ENCODE measurements around the gene C6orf118. TPM values are rescaled to one million over a fixed set of nuclear protein-coding genes. Genes with fewer than 3 reads are reported as not detected.

Gene C6orf118
- total RNA-seq, 2 experiments from 2014 or later = not detected

DNA sequence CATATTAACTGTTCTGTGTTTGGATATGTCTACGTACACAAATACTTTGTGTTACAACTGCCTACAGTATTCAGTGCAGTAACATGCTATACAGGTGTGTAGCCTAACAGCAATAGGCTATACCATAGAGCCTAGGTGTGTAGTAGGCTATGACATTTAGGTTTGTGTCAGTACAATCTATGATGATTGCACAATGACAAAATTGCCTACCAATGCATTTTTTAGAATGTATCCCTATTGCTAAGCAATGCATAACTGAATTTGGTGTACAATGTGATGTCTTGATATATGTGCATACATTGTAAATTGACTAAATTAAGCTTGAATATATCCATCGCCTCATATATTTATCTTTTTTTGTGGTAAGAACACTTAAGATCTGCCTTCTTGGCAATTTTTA, 48.9 kb downstream of the C6orf118 start:
- Mint-ChIP-seq H3K4me1 (ENCODE audit: low read depth) (no peaks in the 10 kb centered on the region), H3K4me3 (no peak overlapping the region), H3K27ac (no peak overlapping the region), H3K36me3 (ENCODE audit: low read depth) (no peaks in the 10 kb centered on the region), H3K9me3 (peaks cover 10% of the 10 kb centered on the region), H3K27me3 (no peaks in the 10 kb centered on the region)
- H3K4me3 ChIP-seq (ENCODE audit: low read length) = no peak overlapping the region
- TF ChIP-seq, protein P1, sequence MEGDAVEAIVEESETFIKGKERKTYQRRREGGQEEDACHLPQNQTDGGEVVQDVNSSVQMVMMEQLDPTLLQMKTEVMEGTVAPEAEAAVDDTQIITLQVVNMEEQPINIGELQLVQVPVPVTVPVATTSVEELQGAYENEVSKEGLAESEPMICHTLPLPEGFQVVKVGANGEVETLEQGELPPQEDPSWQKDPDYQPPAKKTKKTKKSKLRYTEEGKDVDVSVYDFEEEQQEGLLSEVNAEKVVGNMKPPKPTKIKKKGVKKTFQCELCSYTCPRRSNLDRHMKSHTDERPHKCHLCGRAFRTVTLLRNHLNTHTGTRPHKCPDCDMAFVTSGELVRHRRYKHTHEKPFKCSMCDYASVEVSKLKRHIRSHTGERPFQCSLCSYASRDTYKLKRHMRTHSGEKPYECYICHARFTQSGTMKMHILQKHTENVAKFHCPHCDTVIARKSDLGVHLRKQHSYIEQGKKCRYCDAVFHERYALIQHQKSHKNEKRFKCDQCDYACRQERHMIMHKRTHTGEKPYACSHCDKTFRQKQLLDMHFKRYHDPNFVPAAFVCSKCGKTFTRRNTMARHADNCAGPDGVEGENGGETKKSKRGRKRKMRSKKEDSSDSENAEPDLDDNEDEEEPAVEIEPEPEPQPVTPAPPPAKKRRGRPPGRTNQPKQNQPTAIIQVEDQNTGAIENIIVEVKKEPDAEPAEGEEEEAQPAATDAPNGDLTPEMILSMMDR (IDR thresholded peaks at IDR 0.05) = no peak
- ChIA-PET CTCF (no interaction called here), POLR2A (no interaction called here)
- H3K36me3 ChIP-seq (ENCODE audit: insufficient read depth, low read length) = no peaks in the 10 kb centered on the region
- H3K27ac ChIP-seq (ENCODE audit: low read depth in 1 of 2, low read length in 2 of 2) = no peak overlapping the region
- intact Hi-C loops (cut with DNase I, micrococcal nuclease) = no loop called here
- H3K4me1 ChIP-seq (ENCODE audit: insufficient read depth, low read length) = no peaks in the 10 kb centered on the region
- ATAC-seq (ENCODE audit: poor library complexity) = no peak
- no peaks in the 10 kb centered on the region for H3K27me3 ChIP-seq (ENCODE audit: control insufficient read depth in 1 of 2, insufficient read depth in 2 of 2, low read length in 2 of 2)
- H3K9me3 ChIP-seq (ENCODE audit: control insufficient read depth in 1 of 2, insufficient read depth in 1 of 2, low read length in 2 of 2) = peaks cover 19 to 23% of the 10 kb centered on the region in 2 experiments
- no peak for DNase-seq

DNA sequence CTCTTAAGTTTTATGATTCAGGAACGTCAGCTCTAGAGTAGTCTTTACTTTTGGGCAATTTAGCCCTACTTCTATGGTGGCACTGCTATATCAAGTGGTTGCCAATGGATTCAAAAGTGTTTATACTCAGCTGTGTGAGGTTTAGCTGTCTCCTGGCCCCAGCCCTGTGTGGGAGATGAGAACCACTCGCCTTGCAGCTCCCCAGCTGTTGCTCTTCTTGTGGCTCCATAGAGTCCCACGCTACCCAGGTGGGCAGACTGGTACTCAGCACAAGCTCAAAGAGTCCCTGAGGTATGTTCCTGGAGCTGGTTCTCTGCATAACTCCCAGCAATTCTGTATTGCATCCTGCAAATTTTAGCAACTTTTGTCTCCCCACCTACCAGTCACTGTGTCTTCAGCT, 59.6 kb downstream of the C6orf118 start:
- Mint-ChIP-seq H3K9me3 (peaks cover 2% of the 10 kb centered on the region), H3K27ac (no peak overlapping the region), H3K4me3 (no peak overlapping the region), H3K4me1 (ENCODE audit: low read depth) (no peaks in the 10 kb centered on the region), H3K36me3 (ENCODE audit: low read depth) (no peaks in the 10 kb centered on the region), H3K27me3 (no peaks in the 10 kb centered on the region)
- ATAC-seq (ENCODE audit: poor library complexity) (no peak), DNase-seq (no peak)
- no peak overlapping the region for H3K27ac ChIP-seq (ENCODE audit: low read depth in 1 of 2, low read length in 2 of 2)
- no peak overlapping the region for H3K4me3 ChIP-seq (ENCODE audit: low read length)
- ChIA-PET POLR2A (no interaction called here), CTCF (no interaction called here)
- H3K27me3 ChIP-seq (ENCODE audit: control insufficient read depth in 1 of 2, insufficient read depth in 2 of 2, low read length in 2 of 2) = no peaks in the 10 kb centered on the region
- no peaks in the 10 kb centered on the region for H3K4me1 ChIP-seq (ENCODE audit: insufficient read depth, low read length)
- TF ChIP-seq, protein P1 (IDR thresholded peaks at IDR 0.05) = no peak
- H3K36me3 ChIP-seq (ENCODE audit: insufficient read depth, low read length) = no peaks in the 10 kb centered on the region
- peaks cover 0 to 4% of the 10 kb centered on the region in 2 experiments for H3K9me3 ChIP-seq (ENCODE audit: control insufficient read depth in 1 of 2, insufficient read depth in 1 of 2, low read length in 2 of 2)
- intact Hi-C loops (cut with DNase I, micrococcal nuclease) = no loop called here

DNA sequence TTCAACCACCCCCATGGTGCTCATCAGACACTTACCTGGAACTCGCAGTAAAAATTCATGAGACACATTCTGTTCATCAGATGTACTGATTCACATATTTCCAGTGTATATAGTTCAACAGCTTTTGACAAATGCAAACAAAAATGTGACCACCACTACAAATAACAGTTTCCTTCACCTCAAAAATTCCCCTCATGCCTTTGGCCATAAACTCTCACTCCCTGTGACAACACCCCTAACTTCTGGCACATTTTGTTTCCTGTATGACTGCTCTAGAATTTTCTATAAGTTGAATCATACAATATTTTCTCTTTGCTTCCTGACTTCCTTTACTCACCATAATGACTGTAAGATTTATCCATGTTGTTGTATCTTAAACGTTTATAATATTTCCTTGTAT, 63.7 kb downstream of the C6orf118 start:
- no peak overlapping the region for H3K27ac Mint-ChIP-seq
- CTCF ChIA-PET = no interaction called here
- Histone ChIP-seq H3K27ac (ENCODE audit: low read depth in 1 of 2, low read length in 2 of 2) (no peak overlapping the region), H3K27me3 (ENCODE audit: control insufficient read depth in 1 of 2, insufficient read depth in 2 of 2, low read length in 2 of 2) (no peaks in the 10 kb centered on the region), H3K4me1 (ENCODE audit: insufficient read depth, low read length) (no peaks in the 10 kb centered on the region), H3K4me3 (ENCODE audit: low read length) (no peak overlapping the region), H3K9me3 (ENCODE audit: control insufficient read depth in 1 of 2, insufficient read depth in 1 of 2, low read length in 2 of 2) (no peaks in the 10 kb centered on the region), H3K36me3 (ENCODE audit: insufficient read depth, low read length) (no peaks in the 10 kb centered on the region)
- no peaks in the 10 kb centered on the region for H3K27me3 Mint-ChIP-seq
- DNase-seq (no peak), ATAC-seq (ENCODE audit: poor library complexity) (no peak)
- H3K9me3 Mint-ChIP-seq = peaks cover 5% of the 10 kb centered on the region
- TF ChIP-seq, protein P1 (IDR thresholded peaks at IDR 0.05) = no peak
- POLR2A ChIA-PET = no interaction called here
- no peaks in the 10 kb centered on the region for H3K4me1 Mint-ChIP-seq (ENCODE audit: low read depth)
- H3K36me3 Mint-ChIP-seq (ENCODE audit: low read depth) = no peaks in the 10 kb centered on the region
- H3K4me3 Mint-ChIP-seq = no peak overlapping the region
- intact Hi-C loops (cut with DNase I, micrococcal nuclease) = no loop called here
